ENCODE results near the gene RAPGEF6. TPM values are rescaled to one million over a fixed set of nuclear protein-coding genes. Genes with fewer than 3 reads are reported as not detected.
"Not testable (repeated sequence)": the region's sequence is repeated elsewhere in the genome, so short reads cannot be mapped to it uniquely, and the experiment has no call there.

The RAPGEF6 gene
- total RNA-seq, 2 donors from 2014 or later, result 19.2 to 24.0 TPM

- H3K9me3 ChIP-seq (ENCODE audit: control insufficient read depth, low read length), result no peaks in the 10 kb centered on the region
- DNase-seq, result no peak
- H3K4me3 ChIP-seq (ENCODE audit: low read length), result no peak overlapping the region
- no peaks in the 10 kb centered on the region for H3K4me1 ChIP-seq (ENCODE audit: control insufficient read depth, insufficient read depth, low read length)
- Mint-ChIP-seq H3K27me3 (ENCODE audit: insufficient read depth) (no peaks in the 10 kb centered on the region), H3K4me1 (peaks cover 6% of the 10 kb centered on the region), H3K27ac (peak overlapping the region; percentile 20), H3K9me3 (no peaks in the 10 kb centered on the region), H3K4me3 (no peak overlapping the region), H3K36me3 (ENCODE audit: low read depth) (peaks cover 5% of the 10 kb centered on the region)
- H3K27ac ChIP-seq (ENCODE audit: low read depth, low read length), result no peak overlapping the region
- 92 to 100% methylated on average over 1 of the region's 1 CpG for WGBS, 2 experiments (ENCODE audit: insufficient coverage in 1 of 2, insufficient read length in 1 of 2)
- no peak overlapping the region for H3K9ac ChIP-seq (ENCODE audit: extremely low read depth, low read length, poor library complexity, severe bottlenecking)
- no peak for TF ChIP-seq CTCF (conservative IDR thresholded peaks at IDR 0.05)
- no peaks in the 10 kb centered on the region for H3K27me3 ChIP-seq (ENCODE audit: control insufficient read depth, insufficient read depth, low read length, poor library complexity, severe bottlenecking)
- no peaks in the 10 kb centered on the region for H3K36me3 ChIP-seq (ENCODE audit: control insufficient read depth, insufficient read depth, low read length)
These were observed 6.0 kb downstream of the RAPGEF6 start for GRCh38 chr5:131628990-131629389.

- Histone ChIP-seq H3K9me3 (ENCODE audit: control insufficient read depth, low read length) (no peaks in the 10 kb centered on the region), H3K27me3 (ENCODE audit: control insufficient read depth, insufficient read depth, low read length, poor library complexity, severe bottlenecking) (no peaks in the 10 kb centered on the region), H3K9ac (ENCODE audit: extremely low read depth, low read length, poor library complexity, severe bottlenecking) (no peak overlapping the region), H3K36me3 (ENCODE audit: control insufficient read depth, insufficient read depth, low read length) (no peaks in the 10 kb centered on the region), H3K4me3 (ENCODE audit: low read length) (no peak overlapping the region), H3K4me1 (ENCODE audit: control insufficient read depth, insufficient read depth, low read length) (no peaks in the 10 kb centered on the region), H3K27ac (ENCODE audit: low read depth, low read length) (no peak overlapping the region)
- DNase-seq, result no peak
- TF ChIP-seq CTCF (conservative IDR thresholded peaks at IDR 0.05), result no peak
- Mint-ChIP-seq H3K4me3 (no peak overlapping the region), H3K27me3 (ENCODE audit: insufficient read depth) (no peaks in the 10 kb centered on the region), H3K27ac (no peak overlapping the region), H3K36me3 (ENCODE audit: low read depth) (peaks cover 5% of the 10 kb centered on the region), H3K9me3 (no peaks in the 10 kb centered on the region), H3K4me1 (peaks cover 4% of the 10 kb centered on the region)
- WGBS, 2 experiments (ENCODE audit: insufficient coverage in 1 of 2, insufficient read length in 1 of 2), result 92 to 94% methylated on average over 2 to 3 of the region's 4 CpGs
These were observed 7.7 kb downstream of the RAPGEF6 start for GRCh38 chr5:131627207-131627865.

- H3K9me3 ChIP-seq (ENCODE audit: control insufficient read depth, low read length), result no peaks in the 10 kb centered on the region
- no peaks in the 10 kb centered on the region for H3K9me3 Mint-ChIP-seq
- TF ChIP-seq CTCF (conservative IDR thresholded peaks at IDR 0.05), result no peak
- H3K27me3 ChIP-seq (ENCODE audit: control insufficient read depth, insufficient read depth, low read length, poor library complexity, severe bottlenecking), result no peaks in the 10 kb centered on the region
- no peaks in the 10 kb centered on the region for H3K27me3 Mint-ChIP-seq (ENCODE audit: insufficient read depth)
- no peak overlapping the region for H3K9ac ChIP-seq (ENCODE audit: extremely low read depth, low read length, poor library complexity, severe bottlenecking)
- no peak overlapping the region for H3K4me3 ChIP-seq (ENCODE audit: low read length)
- no peak for DNase-seq
- peaks cover 3% of the 10 kb centered on the region for H3K4me1 Mint-ChIP-seq
- H3K27ac Mint-ChIP-seq, result no peak overlapping the region
- no peak overlapping the region for H3K27ac ChIP-seq (ENCODE audit: low read depth, low read length)
- 89% methylated on average over 2 of the region's 2 CpGs; no CpG with 5 or more reads in 1 of the 2 experiments for WGBS, 2 experiments (ENCODE audit: insufficient coverage in 1 of 2, insufficient read length in 1 of 2)
- H3K4me1 ChIP-seq (ENCODE audit: control insufficient read depth, insufficient read depth, low read length), result no peaks in the 10 kb centered on the region
- H3K36me3 ChIP-seq (ENCODE audit: control insufficient read depth, insufficient read depth, low read length), result no peaks in the 10 kb centered on the region
- H3K36me3 Mint-ChIP-seq (ENCODE audit: low read depth), result peaks cover 5% of the 10 kb centered on the region
- no peak overlapping the region for H3K4me3 Mint-ChIP-seq
These were observed 12.4 kb downstream of the RAPGEF6 start for GRCh38 chr5:131622633-131623032.

- H3K27me3 ChIP-seq (ENCODE audit: control insufficient read depth, insufficient read depth, low read length, poor library complexity, severe bottlenecking); H3K9me3 ChIP-seq (ENCODE audit: control insufficient read depth, low read length); H3K4me1 ChIP-seq (ENCODE audit: control insufficient read depth, insufficient read depth, low read length); H3K27me3 Mint-ChIP-seq (ENCODE audit: insufficient read depth); H3K9me3 Mint-ChIP-seq; H3K27ac Mint-ChIP-seq; H3K4me3 Mint-ChIP-seq; H3K9ac ChIP-seq (ENCODE audit: extremely low read depth, low read length, poor library complexity, severe bottlenecking); H3K4me1 Mint-ChIP-seq; H3K36me3 ChIP-seq (ENCODE audit: control insufficient read depth, insufficient read depth, low read length); DNase-seq; H3K27ac ChIP-seq (ENCODE audit: low read depth, low read length); H3K4me3 ChIP-seq (ENCODE audit: low read length); H3K36me3 Mint-ChIP-seq (ENCODE audit: low read depth): not testable (repeated sequence)
- WGBS, 2 experiments (ENCODE audit: insufficient coverage in 1 of 2, insufficient read length in 1 of 2), result 95 to 100% methylated on average over 2 of the region's 2 CpGs
These were observed 13.9 kb downstream of the RAPGEF6 start for GRCh38 chr5:131621164-131621563.

All from endodermal cell (in vitro differentiated cells).